Calu3 (cell line): ENCODE measurements around the gene CCDC175. TPM values are rescaled to one million over a fixed set of nuclear protein-coding genes. Genes with fewer than 3 reads are reported as not detected.

Experiments
- BruUV-seq: library from RNA; stranded (reverse); fragments of 400-500 nt; replicated peaks from 2 replicates; lab custom pipeline; 2021; lab: Mats Ljungman, UMichigan
- CTCF ChIA-PET: fragments of 300-600 bp; sonication (Branson Sonifier 250); formaldehyde crosslinking; loops from one replicate; lab custom pipeline; 2022; ENCODE audit warnings: antibody characterized with exemption; lab: Charles Lee
- DNase-seq: peaks from one replicate; pipeline ENCODE4 v3.0.0; 2022
- H3K27ac Mint-ChIP-seq: one replicate; pipeline ENCODE4 v1.8.0; 2022; ENCODE audit warnings: mixed read lengths; ENCODE audit not compliant: unreplicated experiment
- H3K27me3 Mint-ChIP-seq: one replicate; pipeline ENCODE4 v1.8.0; 2022; ENCODE audit warnings: mixed read lengths; ENCODE audit not compliant: unreplicated experiment
- H3K36me3 Mint-ChIP-seq: one replicate; pipeline ENCODE4 v1.8.0; 2022; ENCODE audit warnings: mild to moderate bottlenecking, moderate library complexity, mixed read lengths; ENCODE audit not compliant: insufficient read depth, unreplicated experiment
- H3K4me1 Mint-ChIP-seq: one replicate; pipeline ENCODE4 v1.8.0; 2022; ENCODE audit warnings: mild to moderate bottlenecking, low read depth, mixed read lengths; ENCODE audit not compliant: unreplicated experiment
- H3K4me3 Mint-ChIP-seq: one replicate; pipeline ENCODE4 v1.8.0; 2022; ENCODE audit warnings: mild to moderate bottlenecking, low read depth, moderate library complexity, mixed read lengths; ENCODE audit not compliant: unreplicated experiment
- H3K9me3 Mint-ChIP-seq: one replicate; pipeline ENCODE4 v1.8.0; 2022; ENCODE audit warnings: low read depth, mixed read lengths; ENCODE audit not compliant: unreplicated experiment
- intact Hi-C: fragments of 100-400 bp; cut with micrococcal nuclease; formaldehyde crosslinking; loops from one replicate; pipeline ENCODE4 v1.10.0; 2022; ENCODE audit not compliant: unreplicated experiment
- total RNA-seq: library from RNA; stranded (reverse); gene quantifications from 2 replicates; pipeline ENCODE4 v1.2.3, GENCODE V29; 2022
- TF ChIP-seq, protein P1 (sequence below): fragments of 200-600 bp; IDR thresholded peaks from one replicate; pipeline ENCODE4 v1.8.0; 2022; ENCODE audit warnings: antibody characterized with exemption; ENCODE audit not compliant: unreplicated experiment

The CCDC175 gene
- total RNA-seq, 1 experiment from 2014 or later, result not detected

- CTCF ChIA-PET, result no interaction called here
- no peak overlapping the region for H3K27ac Mint-ChIP-seq
- TF ChIP-seq, protein P1, sequence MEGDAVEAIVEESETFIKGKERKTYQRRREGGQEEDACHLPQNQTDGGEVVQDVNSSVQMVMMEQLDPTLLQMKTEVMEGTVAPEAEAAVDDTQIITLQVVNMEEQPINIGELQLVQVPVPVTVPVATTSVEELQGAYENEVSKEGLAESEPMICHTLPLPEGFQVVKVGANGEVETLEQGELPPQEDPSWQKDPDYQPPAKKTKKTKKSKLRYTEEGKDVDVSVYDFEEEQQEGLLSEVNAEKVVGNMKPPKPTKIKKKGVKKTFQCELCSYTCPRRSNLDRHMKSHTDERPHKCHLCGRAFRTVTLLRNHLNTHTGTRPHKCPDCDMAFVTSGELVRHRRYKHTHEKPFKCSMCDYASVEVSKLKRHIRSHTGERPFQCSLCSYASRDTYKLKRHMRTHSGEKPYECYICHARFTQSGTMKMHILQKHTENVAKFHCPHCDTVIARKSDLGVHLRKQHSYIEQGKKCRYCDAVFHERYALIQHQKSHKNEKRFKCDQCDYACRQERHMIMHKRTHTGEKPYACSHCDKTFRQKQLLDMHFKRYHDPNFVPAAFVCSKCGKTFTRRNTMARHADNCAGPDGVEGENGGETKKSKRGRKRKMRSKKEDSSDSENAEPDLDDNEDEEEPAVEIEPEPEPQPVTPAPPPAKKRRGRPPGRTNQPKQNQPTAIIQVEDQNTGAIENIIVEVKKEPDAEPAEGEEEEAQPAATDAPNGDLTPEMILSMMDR, result no peak
- H3K36me3 Mint-ChIP-seq, result no peaks in the 10 kb centered on the region
- H3K9me3 Mint-ChIP-seq, result no peaks in the 10 kb centered on the region
- intact Hi-C loops, result no loop called here
- BruUV-seq, result no TSS peak
- no peak overlapping the region for H3K4me3 Mint-ChIP-seq
- no peak for DNase-seq
- no peaks in the 10 kb centered on the region for H3K4me1 Mint-ChIP-seq
- peaks cover 26% of the 10 kb centered on the region for H3K27me3 Mint-ChIP-seq
Measured at GRCh38 chr14:59534361-59534987, 42.1 kb downstream of the CCDC175 start.

- no peaks in the 10 kb centered on the region for H3K4me1 Mint-ChIP-seq
- TF ChIP-seq, protein P1, result no peak
- peaks cover 2% of the 10 kb centered on the region for H3K9me3 Mint-ChIP-seq
- H3K27ac Mint-ChIP-seq, result no peak overlapping the region
- no peaks in the 10 kb centered on the region for H3K36me3 Mint-ChIP-seq
- CTCF ChIA-PET, result no interaction called here
- peaks cover 26% of the 10 kb centered on the region for H3K27me3 Mint-ChIP-seq
- intact Hi-C loops, result no loop called here
- BruUV-seq, result no TSS peak
- no peak for DNase-seq
- H3K4me3 Mint-ChIP-seq, result no peak overlapping the region
Measured at GRCh38 chr14:59532419-59532818, 44.2 kb downstream of the CCDC175 start.

DNA sequence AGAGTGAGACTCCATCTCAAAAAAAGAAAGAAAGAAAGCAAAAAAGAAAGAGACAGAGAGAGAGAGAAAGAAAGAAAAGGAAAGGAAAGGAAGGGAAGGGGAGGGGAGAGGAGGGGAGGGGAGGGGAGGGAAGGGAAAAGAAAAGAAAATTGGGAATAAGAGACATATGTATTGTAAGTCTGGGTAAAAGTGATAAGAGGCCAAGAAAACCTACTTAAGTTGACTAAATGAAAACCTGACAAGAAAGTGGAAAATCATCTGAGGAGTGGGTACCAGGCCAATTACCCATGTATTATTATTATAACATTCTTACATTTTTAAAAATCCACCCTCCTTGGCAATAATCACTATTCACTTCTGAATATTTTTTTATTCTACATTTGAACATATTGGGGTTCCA is 46.3 kb downstream of the CCDC175 start:
- H3K27me3 Mint-ChIP-seq, result peaks cover 8% of the 10 kb centered on the region
- CTCF ChIA-PET, result no interaction called here
- BruUV-seq, result no TSS peak
- no peaks in the 10 kb centered on the region for H3K4me1 Mint-ChIP-seq
- no peak overlapping the region for H3K27ac Mint-ChIP-seq
- H3K9me3 Mint-ChIP-seq, result peaks cover 2% of the 10 kb centered on the region
- intact Hi-C loops, result no loop called here
- H3K4me3 Mint-ChIP-seq, result no peak overlapping the region
- no peaks in the 10 kb centered on the region for H3K36me3 Mint-ChIP-seq
- TF ChIP-seq, protein P1, result no peak
- DNase-seq, result no peak

GRCh38 chr14:59529189-59529588 is 47.4 kb downstream of the CCDC175 start:
- no TSS peak for BruUV-seq
- no peak overlapping the region for H3K27ac Mint-ChIP-seq
- H3K9me3 Mint-ChIP-seq, result peaks cover 2% of the 10 kb centered on the region
- H3K4me1 Mint-ChIP-seq, result no peaks in the 10 kb centered on the region
- intact Hi-C loops, result no loop called here
- H3K27me3 Mint-ChIP-seq, result peaks cover 8% of the 10 kb centered on the region
- DNase-seq, result no peak
- CTCF ChIA-PET, result no interaction called here
- TF ChIP-seq, protein P1, result no peak
- no peak overlapping the region for H3K4me3 Mint-ChIP-seq
- H3K36me3 Mint-ChIP-seq, result no peaks in the 10 kb centered on the region
